Measurements from ENCODE around the gene PREX1. TPM values are rescaled to one million over a fixed set of nuclear protein-coding genes. Genes with fewer than 3 reads are reported as not detected.

Gene PREX1
- total RNA-seq, 2 experiments from 2014 or later = 20.7 to 25.3 TPM

DNA sequence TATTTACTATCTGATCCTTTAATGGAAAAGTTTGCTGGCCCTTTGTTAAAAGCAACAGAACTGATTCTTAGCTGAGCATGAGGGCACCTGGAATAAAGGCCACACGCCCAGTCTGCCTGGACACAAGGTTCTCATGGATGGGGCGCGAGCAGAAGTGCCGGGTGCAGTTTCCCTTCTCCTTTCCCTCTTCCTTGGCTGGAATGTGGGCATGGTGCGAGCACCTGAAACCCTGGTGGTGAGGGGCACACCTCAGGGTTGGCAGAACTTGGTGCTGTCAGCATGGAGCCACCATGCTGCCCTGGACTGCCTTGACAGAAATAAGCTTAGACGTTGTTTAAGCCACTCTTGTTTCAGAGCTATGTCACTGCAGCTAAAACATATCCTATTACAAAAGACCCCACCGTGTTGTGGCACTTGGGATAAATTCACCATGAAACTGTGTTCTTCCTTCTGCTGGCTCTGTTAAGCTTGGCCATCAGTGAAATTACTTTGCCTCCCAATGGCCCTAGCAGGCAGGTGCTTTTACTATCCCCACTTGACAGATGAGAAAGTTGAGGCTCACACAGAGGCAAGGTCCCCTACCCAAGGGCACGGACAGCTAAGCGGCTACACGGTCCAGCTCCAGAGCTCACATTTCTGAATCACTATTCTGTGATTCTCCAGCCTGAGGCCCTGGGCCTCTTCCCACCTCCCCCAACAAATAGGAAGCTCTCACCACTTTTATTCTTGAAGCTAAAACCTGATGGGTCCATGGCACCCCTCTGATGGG, 115.9 kb downstream of the PREX1 start:
- Histone ChIP-seq H3K36me3 (ENCODE audit: insufficient read depth, low read length) (no peaks in the 10 kb centered on the region; the same call in 1 of the 2 replicates), H4K20me1 (ENCODE audit: insufficient read depth, low read length) (no peaks in the 10 kb centered on the region), H3K27ac (ENCODE audit: low read depth, low read length, poor library complexity, severe bottlenecking) (no peak overlapping the region), H3K79me2 (ENCODE audit: insufficient read depth, low read depth, low read length) (no peaks in the 10 kb centered on the region), H3K4me3 (ENCODE audit: low read depth, low read length, poor library complexity, severe bottlenecking) (no peak overlapping the region), H3K4me1 (ENCODE audit: insufficient read depth, low read length, poor library complexity, severe bottlenecking) (peaks cover 10% of the 10 kb centered on the region), H2AFZ (ENCODE audit: low read length) (no peak overlapping the region), H3K9me2 (ENCODE audit: insufficient read depth, low read length) (no peaks in the 10 kb centered on the region), H3K4me2 (ENCODE audit: low read length) (no peak overlapping the region), H3K9me3 (ENCODE audit: low read length) (no peaks in the 10 kb centered on the region)
- BruUV-seq (replicated peaks) = no TSS peak
- ChIA-PET POLR2A (interaction anchor here (1.0 kb wide), 1 partner anchor 14 kb away, joined by 5 read pairs; no protein-coding TSS in a partner anchor), CTCF (ENCODE audit: unreplicated experiment) (no interaction called here)
- TF ChIP-seq, protein P1, sequence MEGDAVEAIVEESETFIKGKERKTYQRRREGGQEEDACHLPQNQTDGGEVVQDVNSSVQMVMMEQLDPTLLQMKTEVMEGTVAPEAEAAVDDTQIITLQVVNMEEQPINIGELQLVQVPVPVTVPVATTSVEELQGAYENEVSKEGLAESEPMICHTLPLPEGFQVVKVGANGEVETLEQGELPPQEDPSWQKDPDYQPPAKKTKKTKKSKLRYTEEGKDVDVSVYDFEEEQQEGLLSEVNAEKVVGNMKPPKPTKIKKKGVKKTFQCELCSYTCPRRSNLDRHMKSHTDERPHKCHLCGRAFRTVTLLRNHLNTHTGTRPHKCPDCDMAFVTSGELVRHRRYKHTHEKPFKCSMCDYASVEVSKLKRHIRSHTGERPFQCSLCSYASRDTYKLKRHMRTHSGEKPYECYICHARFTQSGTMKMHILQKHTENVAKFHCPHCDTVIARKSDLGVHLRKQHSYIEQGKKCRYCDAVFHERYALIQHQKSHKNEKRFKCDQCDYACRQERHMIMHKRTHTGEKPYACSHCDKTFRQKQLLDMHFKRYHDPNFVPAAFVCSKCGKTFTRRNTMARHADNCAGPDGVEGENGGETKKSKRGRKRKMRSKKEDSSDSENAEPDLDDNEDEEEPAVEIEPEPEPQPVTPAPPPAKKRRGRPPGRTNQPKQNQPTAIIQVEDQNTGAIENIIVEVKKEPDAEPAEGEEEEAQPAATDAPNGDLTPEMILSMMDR (conservative IDR thresholded peaks at IDR 0.05; ENCODE audit: low read length) = no peak
- TF ChIP-seq EZH2phosphoT487 (IDR thresholded peaks at IDR 0.05; ENCODE audit: borderline replicate concordance, low read depth, low read length) = no peak
- no peak for DNase-seq (ENCODE audit: low spot score)
- intact Hi-C loops (cut with micrococcal nuclease; ENCODE audit: unreplicated experiment) = no loop called here

DNA sequence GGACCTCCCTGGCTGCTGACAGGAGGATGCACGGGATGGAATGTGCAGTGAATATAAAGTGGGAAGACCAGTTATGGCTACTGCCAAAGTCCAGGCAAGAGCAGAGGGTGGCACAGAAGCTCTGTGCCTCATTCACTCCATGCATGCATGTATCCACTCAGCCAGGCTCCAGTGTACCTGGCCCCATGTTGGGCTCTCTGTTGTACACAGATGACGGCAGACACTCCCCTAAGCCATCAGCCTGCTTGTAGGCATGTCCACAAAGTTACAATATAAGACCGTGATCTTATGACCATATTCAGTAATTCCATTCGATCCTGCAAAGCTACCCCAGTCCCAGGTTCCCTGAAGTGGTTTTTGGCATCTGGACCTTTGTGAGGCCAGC, 116.8 kb downstream of the PREX1 start:
- intact Hi-C loops (cut with micrococcal nuclease; ENCODE audit: unreplicated experiment) = no loop called here
- ChIA-PET CTCF (ENCODE audit: unreplicated experiment) (no interaction called here), POLR2A (no interaction called here)
- Histone ChIP-seq H3K9me2 (ENCODE audit: insufficient read depth, low read length) (no peaks in the 10 kb centered on the region), H3K36me3 (ENCODE audit: insufficient read depth, low read length) (no peaks in the 10 kb centered on the region; the same call in 1 of the 2 replicates), H3K9me3 (ENCODE audit: low read length) (no peaks in the 10 kb centered on the region), H2AFZ (ENCODE audit: low read length) (no peak overlapping the region), H3K4me1 (ENCODE audit: insufficient read depth, low read length, poor library complexity, severe bottlenecking) (peaks cover 5% of the 10 kb centered on the region), H3K4me3 (ENCODE audit: low read depth, low read length, poor library complexity, severe bottlenecking) (no peak overlapping the region), H3K27ac (ENCODE audit: low read depth, low read length, poor library complexity, severe bottlenecking) (no peak overlapping the region), H4K20me1 (ENCODE audit: insufficient read depth, low read length) (no peaks in the 10 kb centered on the region), H3K4me2 (ENCODE audit: low read length) (no peak overlapping the region), H3K79me2 (ENCODE audit: insufficient read depth, low read depth, low read length) (no peaks in the 10 kb centered on the region)
- DNase-seq (ENCODE audit: low spot score) = no peak
- BruUV-seq (replicated peaks) = no TSS peak
- no peak for TF ChIP-seq EZH2phosphoT487 (IDR thresholded peaks at IDR 0.05; ENCODE audit: borderline replicate concordance, low read depth, low read length)
- TF ChIP-seq, protein P1 (conservative IDR thresholded peaks at IDR 0.05; ENCODE audit: low read length) = no peak

All from OCI-LY7 (cell line).